Testis (tissue), 2 donors: ENCODE results near the gene CST8.

Source experiments
- POLR2A ChIP-seq: fragments of 450-650 bp; IDR thresholded peaks from one replicate; pipeline ENCODE4 v1.6.1; 2017; ENCODE audit warnings: antibody characterized with exemption, mild to moderate bottlenecking, moderate library complexity
- TF ChIP-seq, protein P1 (sequence below), 3 experiments: fragments of 450-650 bp in 2 of 3; fragments of 200-600 bp in 1 of 3; sonication (generic) in 1 of 3; IDR thresholded peaks; one replicate each; pipeline ENCODE4 v1.5.1; 2016 to 2019; ENCODE audit warnings: antibody characterized with exemption in 3 of 3, mild to moderate bottlenecking in 2 of 3, moderate library complexity in 1 of 3

DNA sequence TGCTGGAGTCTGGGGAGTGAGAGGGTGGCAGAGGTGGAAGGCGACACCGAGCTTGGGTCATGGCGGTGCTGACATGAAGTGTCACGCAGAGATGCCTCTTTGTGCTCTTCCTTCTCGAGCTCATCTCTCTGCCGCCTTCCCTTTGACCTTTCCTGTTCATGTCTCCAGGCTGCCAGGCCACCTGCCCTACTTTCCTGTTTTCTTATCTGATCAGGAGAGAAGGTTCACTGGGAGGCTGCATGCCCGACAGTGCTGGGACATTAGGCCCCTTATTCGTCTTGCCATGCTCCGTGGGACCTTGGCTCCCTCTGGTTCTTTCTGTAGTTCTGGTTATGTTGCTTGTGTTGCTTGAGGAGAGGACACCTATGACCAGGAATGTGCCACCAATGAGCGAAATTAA lies 33.2 kb downstream of the CST8 start:
- TF ChIP-seq, protein P1, sequence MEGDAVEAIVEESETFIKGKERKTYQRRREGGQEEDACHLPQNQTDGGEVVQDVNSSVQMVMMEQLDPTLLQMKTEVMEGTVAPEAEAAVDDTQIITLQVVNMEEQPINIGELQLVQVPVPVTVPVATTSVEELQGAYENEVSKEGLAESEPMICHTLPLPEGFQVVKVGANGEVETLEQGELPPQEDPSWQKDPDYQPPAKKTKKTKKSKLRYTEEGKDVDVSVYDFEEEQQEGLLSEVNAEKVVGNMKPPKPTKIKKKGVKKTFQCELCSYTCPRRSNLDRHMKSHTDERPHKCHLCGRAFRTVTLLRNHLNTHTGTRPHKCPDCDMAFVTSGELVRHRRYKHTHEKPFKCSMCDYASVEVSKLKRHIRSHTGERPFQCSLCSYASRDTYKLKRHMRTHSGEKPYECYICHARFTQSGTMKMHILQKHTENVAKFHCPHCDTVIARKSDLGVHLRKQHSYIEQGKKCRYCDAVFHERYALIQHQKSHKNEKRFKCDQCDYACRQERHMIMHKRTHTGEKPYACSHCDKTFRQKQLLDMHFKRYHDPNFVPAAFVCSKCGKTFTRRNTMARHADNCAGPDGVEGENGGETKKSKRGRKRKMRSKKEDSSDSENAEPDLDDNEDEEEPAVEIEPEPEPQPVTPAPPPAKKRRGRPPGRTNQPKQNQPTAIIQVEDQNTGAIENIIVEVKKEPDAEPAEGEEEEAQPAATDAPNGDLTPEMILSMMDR (IDR thresholded peaks at IDR 0.05) = no peak
- TF ChIP-seq POLR2A = no peak
